ENCODE measurements around the gene ABLIM2.

GRCh38 chr4:8035371-8035780, 123.2 kb downstream of the ABLIM2 start:
- no peak for TF ChIP-seq CTCF (IDR thresholded peaks at IDR 0.05; ENCODE audit: insufficient read depth, low read length, poor library complexity, severe bottlenecking)
- TF ChIP-seq EZH2phosphoT487 (conservative IDR thresholded peaks at IDR 0.05; ENCODE audit: low read length), result no peak
